ENCODE measurements around the gene EIF1AD. TPM values are rescaled to one million over a fixed set of nuclear protein-coding genes. Genes with fewer than 3 reads are reported as not detected.
"Not testable (repeated sequence)": the region's sequence is repeated elsewhere in the genome, so short reads cannot be mapped to it uniquely, and the experiment has no call there.

EIF1AD gene
- total RNA-seq, 4 donors from 2014 or later: 24.6 to 58.2 (median 28.8) TPM

- DNase-seq (ENCODE audit: low spot score): no peak
- no peak for TF ChIP-seq CTCF (IDR thresholded peaks at IDR 0.05)
- ATAC-seq (ENCODE audit: low FRiP score): no peak
These were observed 13.0 kb upstream of the EIF1AD start for GRCh38 chr11:66014804-66015453.

- DNase-seq (ENCODE audit: low spot score) (no peak), ATAC-seq (ENCODE audit: low FRiP score) (no peak)
- no peak for TF ChIP-seq CTCF (IDR thresholded peaks at IDR 0.05)
These were observed 11.8 kb upstream of the EIF1AD start for GRCh38 chr11:66013762-66014100.

- DNase-seq (ENCODE audit: low spot score) (no peak), ATAC-seq (ENCODE audit: low FRiP score) (no peak)
- TF ChIP-seq CTCF (IDR thresholded peaks at IDR 0.05): no peak
These were observed 11.2 kb upstream of the EIF1AD start for GRCh38 chr11:66012946-66013761.

- ATAC-seq (ENCODE audit: low FRiP score) (no peak), DNase-seq (ENCODE audit: low spot score) (no peak)
- TF ChIP-seq CTCF (IDR thresholded peaks at IDR 0.05): no peak
These were observed 10.5 kb upstream of the EIF1AD start for GRCh38 chr11:66012371-66012945.

GRCh38 chr11:66011785-66012303, 9.9 kb upstream of the EIF1AD start, which contains the start of gene CST6:
CST6 (plus strand) TSS chr11:66012008; CDS start chr11:66012045, 37 bp downstream.
- TF ChIP-seq CTCF (IDR thresholded peaks at IDR 0.05): no peak
- no peak for DNase-seq (ENCODE audit: low spot score)
- no peak for ATAC-seq (ENCODE audit: low FRiP score)

GRCh38 chr11:66011239-66011784, 9.4 kb upstream of the EIF1AD start:
- DNase-seq (ENCODE audit: low spot score): no peak
- ATAC-seq (ENCODE audit: low FRiP score): no peak

GRCh38 chr11:66010036-66010435, 8.1 kb upstream of the EIF1AD start:
- not testable (repeated sequence) for ATAC-seq (ENCODE audit: low FRiP score); DNase-seq (ENCODE audit: low spot score)

More at GRCh38 chr11:66011239-66011784, 9.4 kb upstream of the EIF1AD start:
- TF ChIP-seq CTCF (IDR thresholded peaks at IDR 0.05): no peak

Data from omental fat pad (tissue), 4 donors.